Measurements from ENCODE around the gene FBXL19.
"Not testable (repeated sequence)": the region's sequence is repeated elsewhere in the genome, so short reads cannot be mapped to it uniquely, and the experiment has no call there.

The FBXL19 gene

DNA sequence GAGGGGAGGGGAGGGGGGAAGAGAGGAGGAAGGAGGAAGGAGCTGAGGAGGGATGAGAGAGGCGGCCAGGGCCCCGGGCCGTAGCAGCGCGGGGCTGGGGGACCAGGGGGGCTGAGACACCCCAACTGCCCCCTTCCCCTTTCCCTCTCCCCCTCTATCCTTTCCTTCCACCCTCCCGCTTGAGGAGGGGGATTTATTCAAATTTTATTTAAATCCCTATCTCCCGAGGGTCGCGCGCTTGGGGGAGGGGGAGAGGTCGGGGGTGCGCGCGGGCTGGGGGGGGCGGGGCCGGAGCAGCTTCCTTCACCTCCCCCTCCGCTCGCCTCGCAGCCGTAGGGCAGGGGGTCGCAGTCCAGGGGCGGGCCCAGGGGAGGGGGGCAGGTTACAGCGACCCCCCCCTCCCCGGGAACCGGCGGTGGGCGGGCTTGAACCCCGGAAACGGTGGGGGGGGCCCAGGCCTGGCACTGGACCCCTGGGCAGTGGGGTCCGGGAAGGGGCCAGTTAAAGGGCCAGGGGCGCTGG lies at the start of gene FBXL19:
Gene FBXL19 (plus strand): TSS at position 19 of the 522 bp plus-strand sequence. CDS start 2,183 bp downstream, outside the sequence.
- no peak for DNase-seq (ENCODE audit: low spot score)

- no peak for DNase-seq (ENCODE audit: low spot score)
Observed at GRCh38 chr16:30874244-30874820, 49.0 kb upstream of the FBXL19 start.

GRCh38 chr16:30874821-30875717 lies 48.3 kb upstream of the FBXL19 start:
- DNase-seq (ENCODE audit: low spot score), result peak; percentile 92

GRCh38 chr16:30875871-30876801 lies 47.2 kb upstream of the FBXL19 start:
- DNase-seq (ENCODE audit: low spot score), result peak; percentile 65

DNA sequence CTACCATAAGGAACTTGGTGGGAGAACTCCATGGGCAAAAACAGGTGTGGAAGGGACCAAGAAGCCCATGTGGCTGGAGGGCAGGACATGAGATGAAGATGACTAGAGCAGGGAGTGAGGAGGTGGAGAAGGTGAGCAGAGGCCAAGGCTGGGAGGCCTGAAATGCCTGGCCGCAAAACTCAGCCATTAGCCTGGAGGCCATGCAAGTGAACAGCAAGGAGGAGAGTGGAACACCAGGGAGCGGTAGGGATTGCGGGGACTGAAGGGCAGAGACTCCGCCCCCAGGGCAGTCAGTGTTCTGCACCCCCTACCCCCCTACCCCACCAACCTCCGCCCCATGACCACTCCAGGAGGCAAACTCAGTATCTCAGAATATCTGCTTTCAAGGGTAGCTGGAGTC lies 46.5 kb upstream of the FBXL19 start:
- no peak for DNase-seq (ENCODE audit: low spot score)

GRCh38 chr16:30882429-30883310 lies 40.7 kb upstream of the FBXL19 start:
- DNase-seq (ENCODE audit: low spot score), result no peak

- DNase-seq (ENCODE audit: low spot score), result no peak
Observed at GRCh38 chr16:30884760-30885159, 38.6 kb upstream of the FBXL19 start.

DNA sequence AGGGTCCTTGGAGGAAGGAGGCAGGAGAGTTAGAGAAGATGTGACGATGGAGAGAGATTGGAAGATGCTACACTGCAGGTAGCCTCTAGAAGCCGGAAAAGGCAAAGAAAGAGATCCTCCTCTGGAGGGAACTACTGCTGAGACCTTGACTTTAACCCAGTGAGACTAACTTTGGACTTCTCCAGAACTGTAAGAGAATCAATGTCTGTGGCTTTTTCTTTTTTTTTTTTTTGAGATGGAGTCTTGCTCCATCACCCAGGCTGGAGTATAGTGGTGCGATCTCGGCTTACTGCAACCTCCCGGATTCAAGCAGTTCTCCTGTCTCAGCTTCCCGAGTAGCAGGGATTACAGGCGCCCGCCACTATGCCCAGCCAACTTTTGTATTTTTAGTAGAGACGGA lies 38.2 kb upstream of the FBXL19 start:
- DNase-seq (ENCODE audit: low spot score), result no peak

DNA sequence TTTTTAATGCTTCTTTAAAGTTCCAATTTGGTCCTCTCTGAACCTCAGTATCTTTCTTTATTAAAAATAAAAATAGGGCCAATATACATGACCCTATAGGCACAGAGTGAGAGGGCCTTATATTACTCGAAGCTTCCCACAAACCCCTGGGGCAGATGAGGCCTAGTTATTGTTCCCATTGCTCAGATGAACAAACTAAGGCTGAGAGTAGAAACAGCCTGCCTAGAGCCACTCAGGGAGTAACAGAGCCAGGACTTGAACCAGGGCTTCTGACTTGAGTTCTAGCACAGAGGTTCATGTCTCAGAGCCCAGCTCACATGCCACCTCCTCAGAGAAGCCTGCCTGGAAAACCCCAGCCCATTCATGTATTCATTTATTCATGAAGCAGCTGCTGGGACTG lies 37.2 kb upstream of the FBXL19 start:
- no peak for DNase-seq (ENCODE audit: low spot score)

DNA sequence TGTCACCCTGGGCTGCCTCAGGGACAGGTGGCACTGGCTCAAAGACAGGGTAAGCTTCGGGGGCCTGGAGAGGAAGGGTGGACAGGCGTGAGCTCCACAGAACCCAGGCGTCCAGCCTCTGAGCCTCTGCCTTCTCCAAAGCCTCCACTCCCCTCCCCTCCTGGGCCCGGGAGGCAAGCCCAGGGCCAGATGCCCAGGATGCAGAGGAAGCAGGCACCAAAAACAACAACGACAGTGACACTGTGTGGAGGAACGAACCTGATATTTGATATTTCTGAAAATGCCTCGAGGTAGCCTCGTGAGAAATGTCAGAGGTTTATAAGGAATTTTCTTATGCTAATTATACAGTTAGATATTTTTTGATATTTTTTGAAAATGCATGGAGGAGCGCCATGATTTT lies 35.4 kb upstream of the FBXL19 start:
- no peak for DNase-seq (ENCODE audit: low spot score)

GRCh38 chr16:30888856-30889499 lies 34.4 kb upstream of the FBXL19 start:
- no peak for DNase-seq (ENCODE audit: low spot score)

DNA sequence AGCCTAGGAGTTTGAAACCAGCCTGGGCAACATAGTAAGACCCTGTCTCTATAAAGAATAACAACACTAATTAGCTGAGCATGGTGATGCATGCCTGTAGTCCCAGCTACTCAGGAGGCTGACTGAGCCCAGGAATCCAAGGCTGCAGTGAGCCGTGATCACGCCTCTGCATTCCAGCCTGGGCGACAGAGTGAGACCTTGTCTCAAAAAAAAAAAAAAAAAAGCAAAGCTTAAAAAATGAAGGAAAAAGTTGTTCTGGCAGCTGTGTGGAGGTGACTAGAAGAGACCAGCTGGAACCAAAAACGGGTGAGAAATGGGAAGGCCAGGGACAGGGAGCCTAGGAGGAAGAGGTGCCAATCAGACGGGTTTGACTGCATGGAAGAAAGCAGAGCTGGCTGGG lies 33.7 kb upstream of the FBXL19 start:
- DNase-seq (ENCODE audit: low spot score), result no peak

DNA sequence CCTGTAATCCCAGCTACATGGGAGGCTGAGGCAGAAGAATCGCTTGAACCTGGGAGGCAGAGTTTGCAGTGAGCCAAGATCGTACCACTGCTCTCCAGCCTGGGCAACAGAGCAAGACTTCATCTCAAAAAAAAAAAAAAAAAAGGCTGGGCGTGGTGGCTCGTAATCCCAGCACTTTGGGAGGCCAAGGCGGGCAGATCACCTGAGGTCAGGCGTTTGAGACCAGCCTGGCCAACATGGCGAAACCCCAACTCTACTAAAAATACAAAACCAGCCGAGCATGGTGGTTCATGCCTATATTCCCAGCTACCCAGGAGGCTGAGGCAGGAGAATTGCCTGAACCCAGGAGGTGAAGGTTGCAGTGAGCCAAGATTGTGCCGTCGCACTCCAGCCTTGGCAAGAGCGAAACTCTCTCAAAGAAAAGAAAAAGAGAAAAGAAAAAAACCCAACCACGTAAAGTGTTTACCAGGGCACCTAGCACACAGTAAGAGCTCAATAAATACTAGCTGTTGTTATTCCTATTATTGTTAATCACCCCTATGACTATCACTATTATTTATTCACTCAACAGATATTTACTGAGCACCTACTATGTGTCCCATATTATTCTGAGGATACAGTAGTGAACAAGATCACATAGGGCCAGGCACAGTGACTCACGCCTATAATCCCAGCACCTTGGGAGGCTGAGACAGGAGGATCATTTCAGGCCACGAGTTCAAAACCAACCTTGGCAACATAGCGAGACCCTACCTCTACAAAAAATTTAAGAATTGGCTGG lies 32.1 kb upstream of the FBXL19 start:
- DNase-seq (ENCODE audit: low spot score), result not testable (repeated sequence)

DNA sequence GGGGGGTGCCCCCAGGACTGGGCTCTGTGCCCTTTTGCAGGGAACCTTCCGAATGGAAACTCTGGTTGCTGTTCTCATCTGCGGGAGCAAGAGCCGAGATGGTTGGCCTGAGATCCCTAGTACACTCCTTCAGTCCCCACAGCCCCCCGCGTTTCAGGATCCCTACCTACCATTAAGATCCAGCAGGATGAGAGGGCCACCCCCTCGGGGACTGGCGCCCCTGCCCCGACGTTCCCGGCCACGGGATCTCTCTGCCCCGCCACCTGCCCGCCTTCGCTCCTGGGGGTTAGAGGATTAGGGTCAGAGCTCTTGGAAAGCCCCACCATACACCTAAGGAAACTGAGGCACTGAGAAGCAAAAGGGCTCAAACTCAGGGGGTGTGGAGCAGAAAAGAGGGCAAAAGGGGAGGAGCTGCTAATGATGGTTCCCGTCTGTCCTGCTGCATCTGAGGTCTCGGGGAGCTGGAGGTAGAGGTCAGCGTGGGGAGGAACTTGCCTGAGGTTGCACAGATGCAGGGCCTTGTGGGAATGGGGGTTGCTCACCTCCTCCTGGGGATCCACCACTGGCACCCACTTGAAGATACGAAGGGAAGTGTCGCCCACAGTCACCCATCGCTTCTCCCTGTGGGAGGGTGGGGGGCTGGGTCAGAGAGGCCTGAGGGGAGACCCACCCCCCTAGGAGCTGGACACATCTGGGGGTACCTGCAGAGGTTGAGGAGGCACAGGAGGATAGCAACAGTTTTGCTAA lies 30.5 kb upstream of the FBXL19 start:
- no peak for DNase-seq (ENCODE audit: low spot score)

DNA sequence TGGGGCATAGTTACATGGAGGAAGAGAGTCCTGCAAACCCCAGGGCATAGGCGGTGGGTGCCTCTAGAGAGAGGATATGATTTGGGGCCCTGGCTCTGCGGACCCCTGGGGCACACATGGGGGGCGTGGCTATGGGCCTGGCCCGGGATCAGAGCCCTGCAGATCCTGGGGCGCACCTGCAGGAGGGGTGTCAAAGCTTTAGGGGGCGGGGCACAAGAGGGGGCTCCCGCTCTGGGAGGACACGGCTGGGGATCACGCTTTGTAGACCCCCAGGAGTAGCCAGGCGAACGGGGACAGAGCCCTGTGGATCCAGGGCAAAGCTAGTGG lies 30.0 kb upstream of the FBXL19 start:
- no peak for DNase-seq (ENCODE audit: low spot score)

GRCh38 chr16:30893744-30894539 lies 29.4 kb upstream of the FBXL19 start, which contains the start of gene BCL7C:
TSS of gene BCL7C (minus strand) at chr16:30894077. CDS start at chr16:30893944, 133 bp downstream.
- peak; percentile 82 for DNase-seq (ENCODE audit: low spot score)

DNA sequence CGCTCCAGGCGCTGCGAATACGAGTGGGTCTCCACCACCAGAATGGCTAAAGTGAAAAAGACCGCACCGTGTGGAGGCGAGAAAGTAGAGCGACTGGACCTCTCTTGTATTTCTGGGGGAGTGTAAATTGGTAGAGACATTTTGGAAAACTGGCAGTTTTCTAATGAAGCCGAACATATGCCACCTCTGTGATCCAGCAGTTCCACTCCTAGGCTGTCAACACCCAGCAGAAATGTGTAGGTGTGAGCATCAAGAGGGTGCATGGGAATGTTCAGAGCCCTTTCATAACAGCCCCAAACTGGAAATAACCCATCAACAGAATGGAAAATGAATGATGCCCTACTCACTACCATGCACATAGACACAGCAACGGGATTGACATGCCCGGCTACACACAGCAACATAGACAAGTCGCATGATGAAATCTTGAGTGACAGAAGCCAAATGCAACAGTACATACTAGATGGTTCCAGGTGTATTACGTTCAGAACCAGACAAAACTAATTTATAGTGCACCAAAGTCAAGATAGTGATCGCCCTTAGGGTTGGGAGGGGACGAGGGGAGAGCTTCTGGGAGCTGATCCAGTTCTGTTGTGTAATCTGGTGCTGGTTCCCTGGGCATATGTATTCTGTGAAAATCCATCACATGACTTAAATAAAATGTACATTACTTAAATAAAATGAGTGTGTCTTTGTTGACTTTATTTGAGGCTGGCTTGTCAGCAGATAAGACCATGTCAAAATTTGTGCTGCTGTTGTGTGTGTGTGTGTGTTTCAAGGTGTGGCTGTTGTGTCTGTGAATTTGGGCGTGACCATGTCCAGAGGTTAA lies 28.6 kb upstream of the FBXL19 start:
- DNase-seq (ENCODE audit: low spot score), result no peak
